ENCODE data around the gene PRICKLE3. TPM values are rescaled to one million over a fixed set of nuclear protein-coding genes. Genes with fewer than 3 reads are reported as not detected.

The PRICKLE3 gene
- total RNA-seq, 1 donor from 2014 or later, result 9.7 TPM

- H3K27me3 ChIP-seq (ENCODE audit: low read depth), result no peaks in the 10 kb centered on the region
- intact Hi-C loops (cut with micrococcal nuclease), result no loop called here
- no peaks in the 10 kb centered on the region for H3K9me3 ChIP-seq (replicated peaks)
- no peaks in the 10 kb centered on the region for H3K36me3 ChIP-seq
- H3K27ac ChIP-seq (replicated peaks), result no peak overlapping the region
- DNase-seq, result no peak
- no peak overlapping the region for H3K4me3 ChIP-seq
- peaks cover 8% of the 10 kb centered on the region for H3K4me1 ChIP-seq
- no peak for TF ChIP-seq CTCF (IDR thresholded peaks at IDR 0.05; ENCODE audit: borderline replicate concordance)
Observed at GRCh38 chrX:49231333-49232000, 45.3 kb upstream of the PRICKLE3 start.

GRCh38 chrX:49230500-49231232 lies 44.5 kb upstream of the PRICKLE3 start:
- no peak for TF ChIP-seq CTCF (IDR thresholded peaks at IDR 0.05; ENCODE audit: borderline replicate concordance)
- intact Hi-C loops (cut with micrococcal nuclease), result no loop called here
- Histone ChIP-seq H3K4me3 (peak overlapping the region; percentile 57), H3K27ac (replicated peaks) (no peak overlapping the region), H3K9me3 (replicated peaks) (no peaks in the 10 kb centered on the region), H3K36me3 (no peaks in the 10 kb centered on the region), H3K27me3 (ENCODE audit: low read depth) (no peaks in the 10 kb centered on the region), H3K4me1 (peaks cover 2% of the 10 kb centered on the region)
- DNase-seq, result peak; percentile 64

DNA sequence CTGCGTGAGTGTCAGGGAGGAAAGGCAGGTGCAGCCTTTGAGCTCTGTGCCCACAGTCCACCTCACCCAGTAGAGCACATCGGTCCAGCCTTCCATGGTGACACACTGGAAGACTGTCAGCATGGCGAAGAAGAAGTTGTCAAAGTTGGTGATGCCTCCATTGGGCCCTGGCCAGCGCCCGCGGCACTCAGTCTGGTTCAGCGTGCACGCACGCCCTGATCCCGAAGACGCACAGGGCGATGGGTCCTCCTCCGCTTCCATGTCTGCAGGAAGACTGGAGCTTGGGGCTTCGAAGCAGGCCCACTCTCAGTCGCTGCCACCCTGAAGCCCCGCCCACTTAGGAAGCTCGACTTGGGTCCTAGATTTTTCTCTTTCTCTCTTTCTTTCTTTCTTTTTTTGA lies 42.0 kb upstream of the PRICKLE3 start:
- no peak overlapping the region for H3K27ac ChIP-seq (replicated peaks)
- no peaks in the 10 kb centered on the region for H3K9me3 ChIP-seq (replicated peaks)
- intact Hi-C loops (cut with micrococcal nuclease), result no loop called here
- H3K4me3 ChIP-seq, result no peak overlapping the region
- TF ChIP-seq CTCF (IDR thresholded peaks at IDR 0.05; ENCODE audit: borderline replicate concordance), result no peak
- no peaks in the 10 kb centered on the region for H3K27me3 ChIP-seq (ENCODE audit: low read depth)
- DNase-seq, result no peak
- H3K4me1 ChIP-seq, result peaks cover 2% of the 10 kb centered on the region
- H3K36me3 ChIP-seq, result no peaks in the 10 kb centered on the region

DNA sequence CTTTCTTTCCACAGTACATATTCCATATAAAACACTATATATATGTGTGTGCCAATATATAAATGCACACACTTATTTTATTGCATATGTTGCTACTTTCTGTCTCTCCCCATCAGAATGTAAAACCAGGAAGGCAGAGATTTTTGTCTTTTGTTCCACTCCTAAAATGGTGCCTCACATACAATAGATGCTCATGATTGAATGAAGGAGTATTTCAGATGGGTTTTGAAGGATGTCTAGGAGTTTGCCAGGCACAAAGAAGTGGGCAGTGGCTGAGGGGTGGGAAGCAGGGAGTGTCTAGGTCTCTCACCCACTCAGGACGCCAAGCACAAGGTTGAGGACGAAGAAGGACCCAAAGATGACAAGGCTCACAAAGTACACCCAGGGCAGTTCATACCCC lies 41.6 kb upstream of the PRICKLE3 start:
- intact Hi-C loops (cut with micrococcal nuclease), result no loop called here
- no peak overlapping the region for H3K27ac ChIP-seq (replicated peaks)
- H3K36me3 ChIP-seq, result no peaks in the 10 kb centered on the region
- peaks cover 2% of the 10 kb centered on the region for H3K4me1 ChIP-seq
- no peaks in the 10 kb centered on the region for H3K9me3 ChIP-seq (replicated peaks)
- no peaks in the 10 kb centered on the region for H3K27me3 ChIP-seq (ENCODE audit: low read depth)
- no peak overlapping the region for H3K4me3 ChIP-seq
- no peak for DNase-seq
- no peak for TF ChIP-seq CTCF (IDR thresholded peaks at IDR 0.05; ENCODE audit: borderline replicate concordance)

DNA sequence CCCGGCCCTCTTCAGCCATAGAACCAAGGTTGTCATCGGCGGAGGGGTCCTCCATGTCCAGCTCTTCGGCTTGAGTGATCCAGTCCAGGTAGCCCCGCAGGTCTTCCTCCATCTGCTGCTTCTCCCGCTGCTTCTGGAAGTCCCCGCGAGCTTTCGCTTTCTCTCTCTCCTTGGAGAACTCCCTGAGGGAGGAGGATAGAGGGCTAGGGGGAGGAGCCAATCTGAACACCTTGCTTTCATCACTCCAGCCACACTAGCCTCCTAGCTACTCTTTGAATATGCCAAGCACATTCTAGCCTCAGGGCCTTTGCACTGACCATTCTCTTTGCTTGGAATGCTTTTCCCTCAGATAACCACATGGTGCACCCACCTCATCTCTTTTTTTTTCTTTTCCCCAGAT lies 40.8 kb upstream of the PRICKLE3 start:
- no peak overlapping the region for H3K4me3 ChIP-seq
- no peaks in the 10 kb centered on the region for H3K9me3 ChIP-seq (replicated peaks)
- no peaks in the 10 kb centered on the region for H3K27me3 ChIP-seq (ENCODE audit: low read depth)
- DNase-seq, result no peak
- peaks cover 2% of the 10 kb centered on the region for H3K4me1 ChIP-seq
- no peak overlapping the region for H3K27ac ChIP-seq (replicated peaks)
- intact Hi-C loops (cut with micrococcal nuclease), result no loop called here
- TF ChIP-seq CTCF (IDR thresholded peaks at IDR 0.05; ENCODE audit: borderline replicate concordance), result no peak
- no peaks in the 10 kb centered on the region for H3K36me3 ChIP-seq

Measured in left ventricle myocardium inferior (tissue), 1 donor.